ENCODE data around the gene CDH8.

GRCh38 chr16:61681124-61681523, 355.1 kb downstream of the CDH8 start:
- TF ChIP-seq CTCF (IDR thresholded peaks at IDR 0.05; ENCODE audit: poor library complexity) (no peak), EZH2 (IDR thresholded peaks at IDR 0.05; ENCODE audit: borderline replicate concordance) (no peak)

Measured in hepatocyte (in vitro differentiated cells).